Liver (tissue), 9 donors: ENCODE data around the gene SOX14. TPM values are rescaled to one million over a fixed set of nuclear protein-coding genes. Genes with fewer than 3 reads are reported as not detected.

Experiments used
- DNase-seq: peaks from one replicate; pipeline ENCODE4 v3.0.0-alpha.2; 2017; ENCODE audit warnings: low spot score
- H3K27ac ChIP-seq, 2 donors: one replicate each; pipeline ENCODE4 v1.7.0; 2013; ENCODE audit warnings: inconsistent platforms in 2 of 2, low read length in 2 of 2, control low read depth in 1 of 2, low read depth in 1 of 2, mild to moderate bottlenecking in 1 of 2
- H3K27me3 ChIP-seq, 4 donors: one replicate each; pipeline versions ENCODE4 v1.6.1 to v1.7.0; 2013; ENCODE audit warnings: low read length in 3 of 4, inconsistent platforms in 1 of 4, mild to moderate bottlenecking in 1 of 4, moderate library complexity in 1 of 4; ENCODE audit not compliant: control insufficient read depth in 4 of 4, insufficient read depth in 4 of 4
- H3K36me3 ChIP-seq, 4 donors: one replicate each; pipeline versions ENCODE4 v1.6.1 to v1.7.0; 2013; ENCODE audit warnings: low read length in 3 of 4, mild to moderate bottlenecking in 3 of 4, low read depth in 1 of 4, moderate library complexity in 1 of 4; ENCODE audit not compliant: control insufficient read depth in 4 of 4, insufficient read depth in 3 of 4
- H3K4me1 ChIP-seq, 4 donors: one replicate each; pipeline versions ENCODE4 v1.6.1 to v1.7.0; 2013; ENCODE audit warnings: low read length in 3 of 4, mild to moderate bottlenecking in 3 of 4, moderate library complexity in 1 of 4; ENCODE audit not compliant: control insufficient read depth in 4 of 4, insufficient read depth in 4 of 4
- H3K4me3 ChIP-seq, 3 donors: one replicate each; pipeline versions ENCODE4 v1.6.1 to v1.7.0; 2013; ENCODE audit warnings: low read length in 3 of 3, control low read depth in 1 of 3, low read depth in 1 of 3, mild to moderate bottlenecking in 1 of 3
- H3K9ac ChIP-seq, 2 donors: one replicate each; pipeline ENCODE4 v1.7.0; 2013; ENCODE audit warnings: low read length in 2 of 2, mild to moderate bottlenecking in 2 of 2, moderate library complexity in 2 of 2, control low read depth in 1 of 2, low read depth in 1 of 2
- H3K9me3 ChIP-seq, 4 donors: one replicate each; pipeline versions ENCODE4 v1.6.1 to v1.7.0; 2013; ENCODE audit warnings: low read length in 3 of 4; ENCODE audit not compliant: control insufficient read depth in 4 of 4
- EGR1 ChIP-seq, 2 donors: IDR thresholded peaks; 2 replicates each; pipeline ENCODE4 v1.6.1; 2016 to 2018; ENCODE audit warnings: antibody characterized with exemption in 2 of 2, low read depth in 2 of 2
- FOXA1 ChIP-seq: IDR thresholded peaks from 2 replicates; pipeline ENCODE4 v1.6.1; 2016; ENCODE audit warnings: antibody characterized with exemption
- FOXA2 ChIP-seq: IDR thresholded peaks from 2 replicates; pipeline ENCODE4 v1.6.1; 2016; ENCODE audit warnings: antibody characterized with exemption
- GABPA ChIP-seq, 2 donors: IDR thresholded peaks in 1 of 2; conservative IDR thresholded peaks in 1 of 2; 2 replicates each; pipeline ENCODE4 v1.6.1; 2016; ENCODE audit warnings: antibody characterized with exemption in 2 of 2, mild to moderate bottlenecking in 1 of 2, moderate library complexity in 1 of 2
- HNF4A ChIP-seq, 2 donors: conservative IDR thresholded peaks; 2 replicates each; pipeline ENCODE4 v1.6.1; 2016; ENCODE audit warnings: antibody characterized with exemption in 2 of 2, mild to moderate bottlenecking in 2 of 2
- HNF4G ChIP-seq: IDR thresholded peaks from 2 replicates; pipeline ENCODE4 v1.6.1; 2016; ENCODE audit warnings: antibody characterized with exemption
- JUND ChIP-seq, 2 donors: IDR thresholded peaks; 2 replicates each; pipeline ENCODE4 v1.6.1; 2016; ENCODE audit warnings: antibody characterized with exemption in 2 of 2
- NR2F2 ChIP-seq: IDR thresholded peaks from 2 replicates; pipeline ENCODE4 v1.6.1; 2016; ENCODE audit warnings: antibody characterized with exemption
- RAD21 ChIP-seq, 2 donors: IDR thresholded peaks; 2 replicates each; pipeline ENCODE4 v1.6.1; 2016; ENCODE audit warnings: antibody characterized with exemption in 2 of 2, mild to moderate bottlenecking in 2 of 2
- RXRA ChIP-seq, 2 donors: IDR thresholded peaks; 2 replicates each; pipeline ENCODE4 v1.6.1; 2017 to 2018; ENCODE audit warnings: antibody characterized with exemption in 2 of 2, mild to moderate bottlenecking in 1 of 2
- SP1 ChIP-seq: IDR thresholded peaks from 2 replicates; pipeline ENCODE4 v1.6.1; 2018; ENCODE audit warnings: antibody characterized with exemption, mild to moderate bottlenecking
- TAF1 ChIP-seq: conservative IDR thresholded peaks from 2 replicates; pipeline ENCODE4 v1.6.1; 2016; ENCODE audit warnings: antibody characterized with exemption, mild to moderate bottlenecking
- YY1 ChIP-seq: IDR thresholded peaks from 2 replicates; pipeline ENCODE4 v1.6.1; 2016; ENCODE audit warnings: antibody characterized with exemption, mild to moderate bottlenecking
- WGBS: extraction: QIAGEN DNeasy Blood & Tissue Kit; methylation state at CpG from one replicate; pipeline ENCODE4 v1.1.7; 2013; 5-methylcytosine and 5-hydroxymethylcytosine counted together
- polyA plus RNA-seq, 2 donors: library from polyadenylated mRNA; stranded (reverse) in 1 of 2; unstranded in 1 of 2; fragments of 200-250 nt in 1 of 2; fragments of >200 nt in 1 of 2; fragmentation: Nextera tagmentation in 1 of 2; extraction: Ambion mirVana in 1 of 2; gene quantifications; one replicate each; pipeline versions ENCODE4 v1.2.1 to v1.2.3, GENCODE V29; 2013 to 2015
- total RNA-seq, 2 donors: library from RNA; depleted of rRNA; stranded (reverse); fragments of >200 nt; gene quantifications; one replicate each; pipeline ENCODE4 v1.2.3, GENCODE V29; 2014
- TF ChIP-seq, protein P1 (sequence below): IDR thresholded peaks from 2 replicates; pipeline ENCODE4 v1.6.1; 2016; ENCODE audit warnings: antibody characterized with exemption
- TF ChIP-seq, protein P2 (sequence below): IDR thresholded peaks from 2 replicates; pipeline ENCODE4 v1.6.1; 2016; ENCODE audit warnings: antibody characterized with exemption
- TF ChIP-seq, protein P3 (sequence below): fragments of 150-350 bp; IDR thresholded peaks from 2 replicates; pipeline ENCODE4 v1.5.1; 2017; ENCODE audit warnings: improper control_type of control experiment, low read depth, low read length; ENCODE audit not compliant: missing input control
- TF ChIP-seq, protein P4 (sequence below): IDR thresholded peaks from 2 replicates; pipeline ENCODE4 v1.6.1; 2016; ENCODE audit warnings: antibody characterized with exemption
- donor health status: healthy.
- donor health status: healthy.
- donor health status: healthy.
- donor health status: healthy.
- donor health status: healthy.

The SOX14 gene
- total and polyA plus RNA-seq, 4 donors: not detected

DNA sequence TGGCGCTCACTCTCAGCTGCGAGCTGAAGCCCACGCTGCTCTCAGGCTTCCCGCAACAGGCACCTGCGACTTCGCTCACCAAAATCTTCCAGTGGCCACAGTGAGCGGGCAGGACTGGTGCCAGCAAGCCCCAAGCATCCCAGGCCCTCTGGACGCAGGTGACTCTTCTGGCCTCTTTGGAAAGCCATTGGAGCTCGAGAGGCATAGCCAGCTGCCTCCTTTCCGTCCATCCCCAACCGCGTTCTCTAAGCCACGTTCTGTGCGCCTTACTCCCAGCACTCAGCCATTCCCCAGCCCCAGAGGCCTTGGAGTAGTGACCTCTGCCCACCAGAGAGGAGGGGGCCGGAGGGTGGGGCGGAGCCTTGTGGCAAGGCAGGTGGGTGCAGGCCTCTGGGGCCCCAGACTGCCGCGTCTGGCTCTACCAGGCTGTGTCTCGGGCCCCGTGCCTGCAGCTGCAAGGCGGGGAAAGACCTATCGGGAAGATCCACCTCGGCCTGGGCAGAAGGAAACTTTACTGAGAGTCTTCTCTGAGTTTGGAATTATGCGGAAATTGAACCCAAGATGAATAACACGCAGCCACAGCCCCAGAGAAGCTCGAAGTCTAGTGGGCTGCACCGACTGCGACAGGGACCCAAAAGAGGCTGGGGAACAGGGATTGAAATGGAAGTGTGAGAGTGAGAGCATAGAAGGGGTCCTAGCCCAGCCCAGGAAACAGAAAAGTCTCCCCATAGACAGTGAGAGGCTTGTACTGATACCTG is 3.6 kb upstream of the SOX14 start:
- H3K9ac ChIP-seq: no peak overlapping the region
- H3K9me3 ChIP-seq: peaks cover 0 to 2% (median 0%) of the 10 kb centered on the region in 4 donors
- H3K4me1 ChIP-seq: peaks cover 10 to 23% (median 12%) of the 10 kb centered on the region in 4 donors
- H3K27ac ChIP-seq: no peak overlapping the region
- no peaks in the 10 kb centered on the region for H3K36me3 ChIP-seq
- 5% methylated on average over 28 of the region's 28 CpGs for WGBS
- DNase-seq: no peak
- no peak overlapping the region for H3K4me3 ChIP-seq
- no peak for TF ChIP-seq NR2F2
- TF ChIP-seq FOXA1: no peak
- TF ChIP-seq, protein P1, sequence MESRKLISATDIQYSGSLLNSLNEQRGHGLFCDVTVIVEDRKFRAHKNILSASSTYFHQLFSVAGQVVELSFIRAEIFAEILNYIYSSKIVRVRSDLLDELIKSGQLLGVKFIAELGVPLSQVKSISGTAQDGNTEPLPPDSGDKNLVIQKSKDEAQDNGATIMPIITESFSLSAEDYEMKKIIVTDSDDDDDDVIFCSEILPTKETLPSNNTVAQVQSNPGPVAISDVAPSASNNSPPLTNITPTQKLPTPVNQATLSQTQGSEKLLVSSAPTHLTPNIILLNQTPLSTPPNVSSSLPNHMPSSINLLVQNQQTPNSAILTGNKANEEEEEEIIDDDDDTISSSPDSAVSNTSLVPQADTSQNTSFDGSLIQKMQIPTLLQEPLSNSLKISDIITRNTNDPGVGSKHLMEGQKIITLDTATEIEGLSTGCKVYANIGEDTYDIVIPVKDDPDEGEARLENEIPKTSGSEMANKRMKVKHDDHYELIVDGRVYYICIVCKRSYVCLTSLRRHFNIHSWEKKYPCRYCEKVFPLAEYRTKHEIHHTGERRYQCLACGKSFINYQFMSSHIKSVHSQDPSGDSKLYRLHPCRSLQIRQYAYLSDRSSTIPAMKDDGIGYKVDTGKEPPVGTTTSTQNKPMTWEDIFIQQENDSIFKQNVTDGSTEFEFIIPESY: no peak
- H3K27me3 ChIP-seq: peaks cover 9 to 31% (median 16%) of the 10 kb centered on the region in 4 donors

DNA sequence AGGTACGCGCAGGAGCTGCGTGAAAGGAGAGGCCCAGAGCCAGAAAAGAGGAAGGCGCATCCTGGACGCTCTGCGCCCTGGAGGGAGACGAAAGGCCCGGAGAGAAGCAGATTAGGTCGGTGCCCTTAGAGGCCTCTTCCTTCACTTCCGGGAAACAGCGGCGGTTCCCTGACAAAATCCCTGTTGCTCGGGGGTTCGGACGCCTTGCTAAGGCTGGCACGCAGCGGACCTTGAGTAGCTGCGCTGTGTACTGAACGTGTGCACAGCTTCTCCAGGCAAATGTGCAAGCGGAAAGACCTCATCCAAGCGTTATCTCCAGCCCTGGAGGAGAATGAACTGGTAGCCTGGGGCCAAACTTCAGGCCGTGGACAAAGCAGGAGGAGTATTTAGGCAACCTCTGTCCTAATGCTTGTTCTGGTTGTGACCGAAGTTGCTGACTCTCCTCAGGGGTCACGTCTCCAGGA is 3.0 kb upstream of the SOX14 start:
- no peak overlapping the region for H3K27ac ChIP-seq
- H3K36me3 ChIP-seq: no peaks in the 10 kb centered on the region
- DNase-seq: no peak
- H3K27me3 ChIP-seq: peaks cover 9 to 31% (median 19%) of the 10 kb centered on the region in 4 donors
- peaks cover 10 to 23% (median 12%) of the 10 kb centered on the region in 4 donors for H3K4me1 ChIP-seq
- no peak overlapping the region for H3K9ac ChIP-seq
- WGBS: 4% methylated on average over 24 of the region's 24 CpGs
- no peak overlapping the region for H3K4me3 ChIP-seq
- TF ChIP-seq NR2F2 (no peak), HNF4A (conservative IDR thresholded peaks at IDR 0.05) (no peak), FOXA1 (no peak), FOXA2 (no peak), RAD21 (IDR thresholded peaks at IDR 0.05) (no peak), JUND (IDR thresholded peaks at IDR 0.05) (no peak), GABPA (IDR thresholded peaks at IDR 0.05 in 1 of 2, conservative IDR thresholded peaks at IDR 0.05 in 1 of 2) (no peak)
- TF ChIP-seq, protein P2, sequence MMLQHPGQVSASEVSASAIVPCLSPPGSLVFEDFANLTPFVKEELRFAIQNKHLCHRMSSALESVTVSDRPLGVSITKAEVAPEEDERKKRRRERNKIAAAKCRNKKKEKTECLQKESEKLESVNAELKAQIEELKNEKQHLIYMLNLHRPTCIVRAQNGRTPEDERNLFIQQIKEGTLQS: no peak
- TF ChIP-seq, protein P1: no peak
- peaks cover 0 to 2% (median 0%) of the 10 kb centered on the region in 4 donors for H3K9me3 ChIP-seq

DNA sequence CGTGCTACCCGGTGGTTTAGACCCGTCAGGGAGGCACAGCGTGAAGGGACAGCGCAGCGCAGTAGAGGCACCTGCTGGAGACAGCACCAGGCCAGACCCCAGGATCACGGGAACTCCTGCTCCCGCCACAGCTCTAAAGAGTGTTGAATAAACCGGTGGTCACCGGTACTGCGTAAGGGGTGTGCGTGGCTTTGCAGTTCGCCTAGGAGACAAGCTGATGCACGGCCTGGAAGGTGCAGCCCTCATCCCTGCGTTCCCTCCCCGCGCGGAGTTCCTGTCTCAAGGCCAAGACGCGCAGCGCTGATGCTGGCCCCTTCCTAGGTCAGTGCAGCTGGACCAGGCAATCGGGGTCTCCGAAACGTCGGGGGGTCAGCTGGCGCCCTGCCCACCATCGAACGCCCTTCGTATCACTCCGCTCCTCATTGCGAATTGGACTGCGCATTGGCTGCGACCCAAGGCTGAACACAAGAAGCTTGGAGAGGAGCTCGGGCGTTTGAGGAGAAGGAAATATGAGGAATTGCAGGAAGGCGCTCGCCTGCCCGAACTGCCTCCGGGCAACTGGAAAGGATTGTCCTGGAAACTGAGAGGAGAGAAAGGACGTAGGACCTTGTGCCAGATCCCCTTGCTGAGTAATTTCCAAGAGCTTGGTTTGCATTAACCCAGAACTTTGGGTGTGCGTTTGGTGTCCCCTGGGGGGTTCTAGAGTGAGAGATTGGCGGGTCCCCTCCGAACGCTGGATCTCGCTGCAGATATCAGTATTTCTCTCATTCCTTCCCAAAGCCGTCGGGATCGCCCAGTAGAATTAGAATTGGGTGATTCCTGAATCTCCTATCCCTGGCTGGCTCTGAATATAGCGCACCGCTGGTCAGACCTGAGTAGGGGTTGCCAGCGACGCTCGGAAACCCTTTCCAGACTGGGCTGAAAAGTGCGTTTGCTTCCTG is 2.3 kb upstream of the SOX14 start:
- Histone ChIP-seq H3K9ac (no peak overlapping the region), H3K27me3 (peaks cover 9 to 31% (median 21%) of the 10 kb centered on the region in 4 donors), H3K4me1 (peaks cover 10 to 23% (median 12%) of the 10 kb centered on the region in 4 donors), H3K9me3 (no peaks in the 10 kb centered on the region), H3K4me3 (no peak overlapping the region), H3K36me3 (no peaks in the 10 kb centered on the region), H3K27ac (no peak overlapping the region)
- DNase-seq: no peak
- WGBS: 5% methylated on average over 54 of the region's 54 CpGs
- no peak for TF ChIP-seq FOXA2
- TF ChIP-seq EGR1 (IDR thresholded peaks at IDR 0.05; ENCODE audit: low read depth in 2 of 2): no peak
- TF ChIP-seq TAF1: no peak
- TF ChIP-seq NR2F2: no peak
- no peak for TF ChIP-seq RXRA (IDR thresholded peaks at IDR 0.05)
- TF ChIP-seq JUND (IDR thresholded peaks at IDR 0.05): no peak
- TF ChIP-seq, protein P3, sequence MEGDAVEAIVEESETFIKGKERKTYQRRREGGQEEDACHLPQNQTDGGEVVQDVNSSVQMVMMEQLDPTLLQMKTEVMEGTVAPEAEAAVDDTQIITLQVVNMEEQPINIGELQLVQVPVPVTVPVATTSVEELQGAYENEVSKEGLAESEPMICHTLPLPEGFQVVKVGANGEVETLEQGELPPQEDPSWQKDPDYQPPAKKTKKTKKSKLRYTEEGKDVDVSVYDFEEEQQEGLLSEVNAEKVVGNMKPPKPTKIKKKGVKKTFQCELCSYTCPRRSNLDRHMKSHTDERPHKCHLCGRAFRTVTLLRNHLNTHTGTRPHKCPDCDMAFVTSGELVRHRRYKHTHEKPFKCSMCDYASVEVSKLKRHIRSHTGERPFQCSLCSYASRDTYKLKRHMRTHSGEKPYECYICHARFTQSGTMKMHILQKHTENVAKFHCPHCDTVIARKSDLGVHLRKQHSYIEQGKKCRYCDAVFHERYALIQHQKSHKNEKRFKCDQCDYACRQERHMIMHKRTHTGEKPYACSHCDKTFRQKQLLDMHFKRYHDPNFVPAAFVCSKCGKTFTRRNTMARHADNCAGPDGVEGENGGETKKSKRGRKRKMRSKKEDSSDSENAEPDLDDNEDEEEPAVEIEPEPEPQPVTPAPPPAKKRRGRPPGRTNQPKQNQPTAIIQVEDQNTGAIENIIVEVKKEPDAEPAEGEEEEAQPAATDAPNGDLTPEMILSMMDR: no peak
- no peak for TF ChIP-seq HNF4A (conservative IDR thresholded peaks at IDR 0.05)
- no peak for TF ChIP-seq HNF4G
- no peak for TF ChIP-seq GABPA (IDR thresholded peaks at IDR 0.05 in 1 of 2, conservative IDR thresholded peaks at IDR 0.05 in 1 of 2)
- TF ChIP-seq, protein P4, sequence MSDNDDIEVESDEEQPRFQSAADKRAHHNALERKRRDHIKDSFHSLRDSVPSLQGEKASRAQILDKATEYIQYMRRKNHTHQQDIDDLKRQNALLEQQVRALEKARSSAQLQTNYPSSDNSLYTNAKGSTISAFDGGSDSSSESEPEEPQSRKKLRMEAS: no peak
- no peak for TF ChIP-seq SP1
- TF ChIP-seq, protein P2: no peak
- TF ChIP-seq YY1: no peak
- no peak for TF ChIP-seq RAD21 (IDR thresholded peaks at IDR 0.05)
